Activated CD4-positive, alpha-beta T cell treated with anti-CD3 and anti-CD28 coated beads, Interleukin-2, amount 10 ng/mL, durations not matched to agents 7 days and 5 days (primary cell): ENCODE data around the gene C1orf167. TPM values are rescaled to one million over a fixed set of nuclear protein-coding genes. Genes with fewer than 3 reads are reported as not detected.

Experiments
- CTCF ChIA-PET: fragments of 350-600 bp; sonication (Branson Sonifier 250); formaldehyde crosslinking; loops from one replicate; lab custom pipeline; 2021; ENCODE audit warnings: antibody characterized with exemption; lab: Charles Lee
- POLR2A ChIA-PET: fragments of 350-600 bp; sonication (Branson Sonifier 250); formaldehyde crosslinking; loops from one replicate; lab custom pipeline; 2021; ENCODE audit warnings: antibody characterized with exemption; lab: Charles Lee
- DNase-seq: peaks from one replicate; pipeline ENCODE4 v3.0.0-alpha.2; 2020
- H3K27ac Mint-ChIP-seq: one replicate; pipeline ENCODE4 v1.8.0; 2021; ENCODE audit warnings: mild to moderate bottlenecking, moderate library complexity, mixed read lengths
- H3K27me3 Mint-ChIP-seq: one replicate; pipeline ENCODE4 v1.8.0; 2021; ENCODE audit warnings: mixed read lengths
- H3K36me3 Mint-ChIP-seq: one replicate; pipeline ENCODE4 v1.8.0; 2021; ENCODE audit warnings: low read depth, mixed read lengths
- H3K4me1 Mint-ChIP-seq: one replicate; pipeline ENCODE4 v1.8.0; 2021; ENCODE audit warnings: mixed read lengths
- H3K4me3 Mint-ChIP-seq: one replicate; pipeline ENCODE4 v1.8.0; 2021; ENCODE audit warnings: mild to moderate bottlenecking, moderate library complexity, mixed read lengths
- H3K9me3 Mint-ChIP-seq: one replicate; pipeline ENCODE4 v1.8.0; 2021; ENCODE audit warnings: mixed read lengths
- total RNA-seq, 2 experiments: library from RNA; stranded (reverse); gene quantifications; one replicate each; pipeline ENCODE4 v1.2.3, GENCODE V29; 2021

Gene C1orf167
- total RNA-seq, 2 experiments from 2014 or later = not detected

DNA sequence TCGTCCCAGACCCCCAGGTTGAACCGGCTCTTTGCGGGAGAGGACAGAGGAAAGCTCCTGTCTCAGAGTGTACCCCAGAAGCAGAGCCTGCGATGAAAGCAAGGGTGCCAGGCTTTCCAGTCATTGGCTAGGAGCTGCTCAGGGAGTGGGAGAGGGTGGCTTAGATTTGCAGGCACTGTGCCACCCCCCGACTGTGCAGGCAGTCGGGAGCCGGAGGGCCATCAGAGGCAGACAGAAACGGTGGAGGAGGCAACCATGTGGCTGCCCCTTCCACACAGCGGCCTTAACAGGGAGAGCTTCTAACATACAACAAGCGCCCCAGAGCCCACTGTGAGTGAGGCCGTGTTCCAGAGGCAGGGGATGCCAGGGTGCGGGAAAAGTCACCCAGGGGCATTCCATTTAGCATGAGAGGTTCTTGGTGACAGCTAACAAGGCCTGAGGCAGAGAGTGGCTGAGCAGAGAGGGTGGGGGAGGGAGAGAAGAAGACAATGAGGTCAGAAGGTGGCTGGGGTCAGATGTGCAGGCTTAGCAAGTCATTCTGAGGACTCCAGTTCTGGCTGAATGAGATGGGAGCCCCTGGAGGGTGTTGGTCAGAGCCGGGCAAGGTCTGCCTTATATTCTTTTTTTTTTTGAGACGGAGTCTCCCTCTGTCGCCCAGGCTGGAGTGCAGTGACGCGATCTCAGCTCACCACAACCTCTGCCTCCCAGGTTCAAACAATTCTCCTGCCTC is 9.5 kb upstream of the C1orf167 start:
- Mint-ChIP-seq H3K27ac (no peak overlapping the region), H3K4me3 (no peak overlapping the region), H3K4me1 (peaks cover 15% of the 10 kb centered on the region), H3K9me3 (no peaks in the 10 kb centered on the region), H3K36me3 (peaks cover 13% of the 10 kb centered on the region), H3K27me3 (peaks cover 10% of the 10 kb centered on the region)
- no peak for DNase-seq
- CTCF ChIA-PET = no interaction called here
- POLR2A ChIA-PET = interaction anchor here (0.6 kb wide), 1 partner anchor 96 kb away, joined by 3 read pairs; no protein-coding TSS in a partner anchor

DNA sequence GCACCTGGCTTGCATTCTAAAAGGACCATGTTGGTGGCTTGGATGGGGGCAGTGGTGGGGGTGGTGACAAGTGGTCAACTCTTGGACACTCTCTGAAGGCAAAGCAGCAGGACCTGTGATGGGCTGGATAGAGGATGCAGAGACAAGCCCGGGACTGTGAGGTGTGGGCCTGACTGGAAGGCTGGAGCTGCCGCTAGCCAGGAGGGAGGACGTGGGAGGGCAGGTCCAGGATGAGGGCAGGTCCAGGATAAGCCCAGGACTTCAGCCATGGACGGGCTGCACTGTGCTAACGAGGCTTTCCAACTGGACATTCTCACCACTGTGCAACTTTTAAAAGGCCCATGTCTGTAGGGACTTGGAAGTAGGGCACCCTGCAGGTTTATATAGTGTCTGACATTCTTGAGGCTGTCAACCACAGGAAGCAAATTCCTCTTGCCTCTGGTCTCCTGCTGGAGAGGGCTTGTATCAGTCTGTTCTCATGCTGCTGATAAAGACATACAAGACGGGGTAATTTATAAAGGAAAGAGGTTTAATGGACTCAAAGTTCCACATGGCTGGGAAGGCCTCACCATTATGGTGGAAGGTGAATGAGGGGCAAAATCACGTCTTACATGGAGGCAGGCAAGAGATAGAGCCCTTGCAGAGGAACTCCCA is 8.3 kb upstream of the C1orf167 start:
- H3K27me3 Mint-ChIP-seq = peaks cover 12% of the 10 kb centered on the region
- no peaks in the 10 kb centered on the region for H3K9me3 Mint-ChIP-seq
- DNase-seq = no peak
- peaks cover 8% of the 10 kb centered on the region for H3K36me3 Mint-ChIP-seq
- no peak overlapping the region for H3K27ac Mint-ChIP-seq
- H3K4me1 Mint-ChIP-seq = peaks cover 11% of the 10 kb centered on the region
- POLR2A ChIA-PET = no interaction called here
- no peak overlapping the region for H3K4me3 Mint-ChIP-seq
- CTCF ChIA-PET = interaction anchor here (0.6 kb wide), 1 partner anchor 423 kb away, joined by 4 read pairs; no protein-coding TSS in a partner anchor

DNA sequence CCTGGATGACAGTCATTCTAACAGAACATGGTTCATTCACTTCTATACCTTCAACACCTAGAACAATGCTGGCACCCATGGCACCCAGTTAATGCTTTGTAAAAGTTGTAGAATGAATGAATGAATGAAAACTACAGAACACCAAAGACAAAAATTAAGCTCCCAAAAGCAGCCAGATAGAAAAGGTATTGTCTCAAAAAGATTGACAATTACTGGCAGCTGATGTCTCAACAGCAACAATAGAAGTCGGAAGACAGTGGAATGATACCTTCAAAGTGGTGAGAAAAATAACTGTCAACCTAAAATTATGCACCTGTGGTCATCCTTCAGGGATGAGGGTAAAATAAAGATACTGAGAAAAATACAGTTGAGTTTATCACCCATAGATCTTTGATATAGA is 4.9 kb upstream of the C1orf167 start:
- Mint-ChIP-seq H3K4me3 (no peak overlapping the region), H3K27ac (no peak overlapping the region), H3K27me3 (peaks cover 24% of the 10 kb centered on the region), H3K36me3 (no peaks in the 10 kb centered on the region), H3K4me1 (peaks cover 11% of the 10 kb centered on the region), H3K9me3 (no peaks in the 10 kb centered on the region)
- DNase-seq = no peak
- CTCF ChIA-PET = interaction anchor here (0.5 kb wide), 1 partner anchor 36 kb away, joined by 3 read pairs; no protein-coding TSS in a partner anchor
- POLR2A ChIA-PET = no interaction called here

DNA sequence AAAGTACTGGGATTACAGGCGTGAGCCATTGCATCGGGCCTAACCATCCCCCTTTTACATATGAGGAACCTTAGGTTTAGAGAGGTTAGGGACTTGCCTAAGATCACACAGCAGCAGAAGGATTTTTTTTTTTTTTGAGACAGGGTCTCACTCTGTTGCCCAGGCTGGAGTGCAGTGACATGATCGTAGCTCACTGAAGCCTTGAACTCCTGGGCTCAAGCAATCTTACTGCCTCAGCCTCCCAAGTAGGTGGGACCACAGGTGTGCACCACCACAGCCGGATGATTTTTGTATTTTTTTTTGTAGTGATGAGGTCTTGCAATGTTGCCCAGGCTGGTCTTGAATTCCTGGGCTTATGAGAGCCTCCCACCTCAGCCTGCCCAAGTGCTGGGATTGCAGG is 2.2 kb upstream of the C1orf167 start:
- Mint-ChIP-seq H3K27me3 (peaks cover 34% of the 10 kb centered on the region), H3K36me3 (no peaks in the 10 kb centered on the region), H3K9me3 (no peaks in the 10 kb centered on the region), H3K4me1 (peaks cover 6% of the 10 kb centered on the region), H3K4me3 (no peak overlapping the region), H3K27ac (no peak overlapping the region)
- DNase-seq = no peak
- CTCF ChIA-PET = no interaction called here
- POLR2A ChIA-PET = no interaction called here

DNA sequence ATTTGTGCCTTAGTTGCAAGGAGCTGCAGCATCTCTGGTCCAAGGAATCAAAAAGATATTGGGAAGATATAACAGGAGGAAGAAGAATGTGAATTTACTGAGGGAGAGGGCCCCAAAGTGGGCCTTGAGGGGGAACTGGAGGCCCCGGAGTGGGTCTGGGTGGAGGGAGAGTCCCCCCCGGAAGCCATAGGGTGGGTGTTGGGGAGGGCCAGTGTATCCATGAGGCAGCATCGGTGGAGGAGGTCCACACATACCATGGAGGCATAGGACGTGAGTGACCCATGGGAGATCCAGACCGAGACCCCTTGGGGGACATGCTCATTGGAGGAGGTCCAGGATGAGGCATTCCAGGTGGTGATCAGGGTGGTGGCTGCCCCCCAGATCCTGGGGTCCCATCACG is 708 bp upstream of the C1orf167 start:
- no peak for DNase-seq
- Mint-ChIP-seq H3K27ac (no peak overlapping the region), H3K4me1 (peaks cover 6% of the 10 kb centered on the region), H3K27me3 (peaks cover 29% of the 10 kb centered on the region), H3K36me3 (no peaks in the 10 kb centered on the region), H3K9me3 (no peaks in the 10 kb centered on the region), H3K4me3 (no peak overlapping the region)
- POLR2A ChIA-PET = no interaction called here
- CTCF ChIA-PET = no interaction called here

DNA sequence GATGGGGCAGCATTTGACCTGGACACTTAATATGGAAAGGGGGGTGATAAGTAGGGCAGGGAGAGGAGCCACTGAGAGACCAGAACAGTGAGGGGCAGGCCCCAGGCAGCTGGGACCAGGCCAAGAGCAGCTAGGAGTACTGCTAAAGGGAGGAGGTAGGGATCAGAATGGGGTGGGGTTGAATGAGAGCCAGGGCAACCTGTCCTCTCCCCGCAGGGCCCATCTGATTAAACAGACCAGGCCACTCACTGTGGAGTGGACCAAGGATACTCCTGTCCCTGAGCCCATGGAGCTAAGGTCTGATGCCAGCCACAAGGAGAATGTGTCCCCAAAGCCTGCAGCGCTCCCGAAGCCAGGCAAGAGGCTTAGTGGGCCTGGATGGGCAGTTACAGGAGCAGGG is 2.1 kb downstream of the C1orf167 start:
- no peak overlapping the region for H3K4me3 Mint-ChIP-seq
- CTCF ChIA-PET = no interaction called here
- no peak for DNase-seq
- POLR2A ChIA-PET = no interaction called here
- peaks cover 6% of the 10 kb centered on the region for H3K4me1 Mint-ChIP-seq
- H3K9me3 Mint-ChIP-seq = no peaks in the 10 kb centered on the region
- H3K27ac Mint-ChIP-seq = no peak overlapping the region
- H3K27me3 Mint-ChIP-seq = peaks cover 21% of the 10 kb centered on the region
- no peaks in the 10 kb centered on the region for H3K36me3 Mint-ChIP-seq

DNA sequence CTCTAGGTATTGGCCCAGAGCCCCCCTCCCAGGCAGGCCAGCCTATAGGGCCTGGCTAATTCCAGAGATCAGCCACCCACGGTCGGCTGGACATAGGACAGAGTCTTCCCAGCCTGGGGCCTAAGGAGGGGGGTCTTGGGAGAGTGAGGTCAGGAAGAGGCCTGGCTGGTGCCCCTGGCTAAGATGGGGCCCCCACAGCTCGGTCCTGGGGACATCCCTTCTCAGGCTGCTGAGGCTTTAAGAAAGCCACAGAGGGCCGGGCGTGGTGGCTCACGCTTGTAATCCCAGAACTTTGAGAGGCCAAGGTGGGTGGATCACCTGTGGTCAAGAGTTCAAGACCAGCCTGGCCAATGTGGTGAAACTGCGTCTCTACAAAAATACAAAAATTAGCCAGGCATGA is 2.5 kb downstream of the C1orf167 start:
- Mint-ChIP-seq H3K9me3 (no peaks in the 10 kb centered on the region), H3K27me3 (peaks cover 21% of the 10 kb centered on the region), H3K4me3 (no peak overlapping the region), H3K27ac (no peak overlapping the region), H3K36me3 (no peaks in the 10 kb centered on the region), H3K4me1 (peaks cover 6% of the 10 kb centered on the region)
- no peak for DNase-seq
- POLR2A ChIA-PET = no interaction called here
- CTCF ChIA-PET = interaction anchor here (1.2 kb wide), 1 partner anchor 20 kb away, joined by 3 read pairs; no protein-coding TSS in a partner anchor

DNA sequence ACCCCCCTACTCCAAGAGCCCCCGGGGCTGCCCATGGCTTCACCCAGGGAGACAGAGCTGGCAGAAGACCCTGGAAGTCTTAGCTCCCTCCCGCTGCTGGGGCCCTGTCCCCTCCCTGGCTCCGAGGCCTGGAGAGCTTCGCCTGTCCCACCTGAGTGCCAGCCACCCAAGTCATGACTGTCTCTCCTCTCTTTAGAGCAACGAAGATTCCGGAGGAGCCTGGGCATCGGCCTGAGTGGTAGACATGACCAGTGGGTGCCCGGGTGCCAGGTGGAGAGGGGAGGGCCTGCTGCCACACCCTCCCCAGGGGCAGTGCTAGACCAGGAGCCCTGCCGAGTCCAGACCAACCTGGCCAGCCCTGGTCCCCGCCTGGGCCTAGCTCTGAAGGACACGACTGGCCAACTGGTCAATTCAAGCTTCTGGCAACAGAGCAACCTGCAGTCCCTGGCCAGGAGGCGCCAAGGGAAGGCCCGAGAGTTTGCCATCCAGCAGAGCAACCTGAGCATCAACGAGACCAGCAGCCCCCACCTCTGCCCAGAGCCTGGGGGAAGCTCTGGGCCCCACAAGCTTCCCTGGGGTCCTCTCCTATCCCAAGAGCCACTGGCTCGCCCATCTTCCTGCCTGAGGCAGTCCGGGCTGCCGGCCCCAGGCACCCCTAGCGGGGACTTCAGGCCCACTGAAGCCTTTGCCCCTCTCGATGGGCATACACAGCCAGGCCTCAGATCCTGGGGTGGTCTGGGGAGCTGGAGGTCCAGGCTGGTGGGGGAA is 3.9 kb downstream of the C1orf167 start:
- H3K9me3 Mint-ChIP-seq = no peaks in the 10 kb centered on the region
- POLR2A ChIA-PET = no interaction called here
- no peak overlapping the region for H3K4me3 Mint-ChIP-seq

DNA sequence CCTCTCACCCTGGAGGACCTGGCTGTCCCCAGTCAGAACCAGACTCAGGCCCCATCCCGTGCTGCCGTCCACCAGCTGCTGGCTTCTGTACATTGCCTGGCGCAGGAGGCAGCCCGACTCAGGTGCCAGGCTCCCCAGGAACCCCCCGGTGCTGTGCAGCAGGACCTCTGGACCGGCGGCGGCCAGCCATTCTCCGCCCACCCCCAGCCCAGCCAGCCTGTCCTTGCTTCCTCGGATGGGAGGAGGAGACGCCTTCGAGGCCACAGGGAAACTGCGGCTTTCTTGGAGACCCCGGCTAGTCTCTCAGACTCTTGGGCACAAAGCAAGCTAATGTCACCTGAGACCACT is 4.4 kb downstream of the C1orf167 start:
- no peak for DNase-seq
- no peaks in the 10 kb centered on the region for H3K36me3 Mint-ChIP-seq
- H3K9me3 Mint-ChIP-seq = no peaks in the 10 kb centered on the region
- H3K4me3 Mint-ChIP-seq = no peak overlapping the region
- H3K27me3 Mint-ChIP-seq = peaks cover 14% of the 10 kb centered on the region
- H3K4me1 Mint-ChIP-seq = peaks cover 4% of the 10 kb centered on the region
- POLR2A ChIA-PET = no interaction called here
- CTCF ChIA-PET = interaction anchor here (1.3 kb wide), 1 partner anchor 729 kb away, joined by 3 read pairs; no protein-coding TSS in a partner anchor
- no peak overlapping the region for H3K27ac Mint-ChIP-seq

More for the DNA sequence above, 3.9 kb downstream of the C1orf167 start:
- H3K4me1 Mint-ChIP-seq = peaks cover 6% of the 10 kb centered on the region
- DNase-seq = no peak
- peaks cover 19% of the 10 kb centered on the region for H3K27me3 Mint-ChIP-seq
- CTCF ChIA-PET = interaction anchor here (0.7 to 1.3 kb wide), 3 partner anchors 19 to 728 kb away, joined by 3 to 4 read pairs (median 3); no protein-coding TSS in a partner anchor
- no peaks in the 10 kb centered on the region for H3K36me3 Mint-ChIP-seq
- H3K27ac Mint-ChIP-seq = no peak overlapping the region

DNA sequence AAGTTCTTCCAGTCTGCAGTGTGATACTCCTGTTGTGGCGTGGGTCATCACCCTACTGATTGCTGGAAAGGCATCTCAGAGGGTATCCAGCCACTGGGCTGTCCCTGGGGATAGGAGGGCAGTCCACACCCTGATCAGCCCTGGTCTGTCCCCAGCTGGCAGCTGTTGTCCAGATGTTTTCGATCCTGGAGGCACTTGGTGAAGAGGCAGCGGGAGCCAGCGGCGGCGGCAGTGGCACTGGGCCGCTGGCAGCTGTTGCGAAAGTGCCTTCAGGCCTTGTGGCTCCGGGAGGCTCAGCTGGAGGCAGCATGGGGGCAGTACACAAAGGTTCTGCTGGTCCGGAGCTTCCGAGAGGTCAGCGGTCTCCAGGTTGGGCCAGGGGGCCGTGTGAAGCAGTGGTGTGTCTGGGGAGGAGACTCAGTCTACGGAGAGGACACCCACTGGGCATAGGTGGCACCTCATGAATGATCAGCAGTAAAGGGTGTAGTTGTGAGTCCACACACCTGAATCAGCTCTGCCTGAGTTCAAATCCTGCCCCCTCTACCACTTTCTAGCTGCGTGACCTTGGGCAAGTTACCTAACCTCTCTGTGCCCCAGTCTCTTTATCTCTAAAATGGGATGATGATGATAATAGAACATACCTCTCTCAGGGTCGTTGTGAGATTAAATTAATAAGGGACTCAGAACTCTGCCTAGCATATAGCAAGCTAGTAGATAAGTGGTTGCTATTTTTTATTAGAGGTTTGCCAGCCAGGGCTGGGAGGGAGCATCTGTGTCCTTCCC is 6.1 kb downstream of the C1orf167 start:
- H3K4me1 Mint-ChIP-seq = no peaks in the 10 kb centered on the region
- POLR2A ChIA-PET = no interaction called here
- CTCF ChIA-PET = no interaction called here
- no peaks in the 10 kb centered on the region for H3K36me3 Mint-ChIP-seq
- H3K9me3 Mint-ChIP-seq = no peaks in the 10 kb centered on the region
- H3K27ac Mint-ChIP-seq = no peak overlapping the region
- no peak overlapping the region for H3K4me3 Mint-ChIP-seq
- no peak for DNase-seq
- H3K27me3 Mint-ChIP-seq = no peaks in the 10 kb centered on the region

DNA sequence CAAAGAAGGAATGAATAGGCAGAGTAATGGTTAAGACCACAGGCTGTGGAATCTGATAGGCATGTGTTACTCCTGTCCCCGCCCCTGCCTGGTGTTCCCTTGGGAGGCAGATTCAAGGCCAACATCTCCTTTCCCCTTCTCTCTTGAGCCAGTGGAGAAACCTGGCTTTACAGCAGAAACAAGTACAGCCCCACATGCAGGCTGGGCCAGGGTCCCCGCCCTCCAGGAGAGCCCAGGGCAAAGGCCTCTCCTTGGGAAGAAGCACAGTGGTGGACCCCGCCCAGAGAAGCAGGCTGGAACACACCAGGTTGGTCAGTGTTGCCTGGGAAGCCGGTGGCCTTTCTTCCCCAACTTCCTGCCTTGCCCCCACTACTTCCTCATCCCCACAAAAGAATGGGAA is 6.8 kb downstream of the C1orf167 start:
- Mint-ChIP-seq H3K4me3 (no peak overlapping the region), H3K4me1 (no peaks in the 10 kb centered on the region), H3K27ac (no peak overlapping the region), H3K27me3 (no peaks in the 10 kb centered on the region), H3K9me3 (no peaks in the 10 kb centered on the region), H3K36me3 (no peaks in the 10 kb centered on the region)
- no peak for DNase-seq
- POLR2A ChIA-PET = no interaction called here
- CTCF ChIA-PET = interaction anchor here (0.9 kb wide), 1 partner anchor 28 kb away, joined by 5 read pairs; no protein-coding TSS in a partner anchor

DNA sequence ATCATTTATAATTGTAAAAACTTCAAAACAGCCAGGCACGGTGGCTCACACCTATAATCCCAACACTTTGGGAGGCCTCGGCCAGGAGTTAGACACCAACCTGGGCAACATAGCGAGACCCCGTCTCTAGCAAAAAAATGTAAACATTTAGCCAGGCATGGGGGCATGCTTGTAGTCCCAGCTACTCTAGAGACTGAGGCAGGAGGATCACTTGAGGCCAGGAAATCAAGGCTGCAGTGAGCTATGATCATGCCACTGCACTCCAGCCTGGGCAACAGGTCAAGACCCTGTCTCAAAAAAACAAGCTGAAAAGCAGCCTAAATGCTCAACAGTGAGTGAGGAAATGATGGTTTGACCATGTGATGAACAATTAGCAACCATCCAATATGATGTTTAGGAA is 7.3 kb downstream of the C1orf167 start:
- peaks cover under 1% of the 10 kb centered on the region for H3K27me3 Mint-ChIP-seq
- CTCF ChIA-PET = interaction anchor here (0.6 to 0.9 kb wide), 2 partner anchors 29 to 144 kb away, joined by 5 read pairs; no protein-coding TSS in a partner anchor
- no peaks in the 10 kb centered on the region for H3K9me3 Mint-ChIP-seq
- no peak overlapping the region for H3K4me3 Mint-ChIP-seq
- no peak overlapping the region for H3K27ac Mint-ChIP-seq
- no peaks in the 10 kb centered on the region for H3K36me3 Mint-ChIP-seq
- POLR2A ChIA-PET = no interaction called here
- H3K4me1 Mint-ChIP-seq = no peaks in the 10 kb centered on the region
- DNase-seq = no peak
